Kidney capillary endothelial cell (primary cell): Measurements from ENCODE around the gene PCDH10.
"Not testable (repeated sequence)": the region's sequence is repeated elsewhere in the genome, so short reads cannot be mapped to it uniquely, and the experiment has no call there.

Experiments
- DNase-seq: peaks from one replicate; pipeline ENCODE4 v3.0.0-alpha.2; 2018; ENCODE audit warnings: low spot score

Gene PCDH10

GRCh38 chr4:133233922-133234321 is 84.8 kb downstream of the PCDH10 start:
- no peak for DNase-seq

- DNase-seq = not testable (repeated sequence)
These were observed 91.4 kb downstream of the PCDH10 start for GRCh38 chr4:133240451-133240850.
